Right lobe of liver (tissue), 6 donors: ENCODE measurements around the gene GALNT7. TPM values are rescaled to one million over a fixed set of nuclear protein-coding genes. Genes with fewer than 3 reads are reported as not detected.

Source experiments
- ATAC-seq, 4 donors: fragments of 200-7000 bp; cut with Tn5 transposase; one replicate each; pipeline ENCODE4 v1.9.1; 2020; ENCODE audit warnings: mild to moderate bottlenecking in 4 of 4, moderate library complexity in 4 of 4
- DNase-seq, 3 donors: peaks; one replicate each; pipeline ENCODE4 v3.0.0-alpha.2; 2020
- H3K27ac ChIP-seq, 3 donors: fragments of 200-600 bp; one replicate each; pipeline ENCODE4 v1.8.0; 2022
- H3K27me3 ChIP-seq, 2 donors: fragments of 200-600 bp; one replicate each; pipeline ENCODE4 v1.8.0; 2022
- H3K36me3 ChIP-seq, 4 donors: fragments of 200-600 bp; sonication (generic) in 1 of 4; one replicate each; pipeline versions ENCODE4 v1.5.1 to v1.8.0; 2017 to 2022; ENCODE audit warnings: control low read depth in 1 of 4
- H3K4me1 ChIP-seq, 4 donors: fragments of 200-600 bp; sonication (generic) in 1 of 4; one replicate each; pipeline versions ENCODE4 v1.5.1 to v1.8.0; 2017 to 2022; ENCODE audit warnings: control low read depth in 1 of 4
- H3K4me3 ChIP-seq, 3 donors: fragments of 200-600 bp; one replicate each; pipeline ENCODE4 v1.8.0; 2022
- H3K9me3 ChIP-seq, 4 donors: fragments of 200-600 bp; sonication (generic) in 1 of 4; one replicate each; pipeline versions ENCODE4 v1.5.1 to v1.8.0; 2017 to 2022; ENCODE audit warnings: control low read depth in 1 of 4
- POLR2A ChIP-seq: fragments of 450-650 bp; IDR thresholded peaks from one replicate; pipeline ENCODE4 v1.6.1; 2017; ENCODE audit warnings: antibody characterized with exemption, mild to moderate bottlenecking
- WGBS: methylation state at CpG from one replicate; pipeline ENCODE4 v1.1.6; 2018; ENCODE audit warnings: low coverage, low lambda C conversion rate; ENCODE audit not compliant: insufficient coverage; ENCODE audit errors: missing lambda C conversion rate; 5-methylcytosine and 5-hydroxymethylcytosine counted together
- intact Hi-C, 2 donors: fragments of 100-400 bp; cut with DNase I; formaldehyde crosslinking; loops; one replicate each; pipeline versions ENCODE4 v1.11.2 to v1.14.1; 2022
- total RNA-seq, 6 experiments: library from RNA; depleted of rRNA in 2 of 6; stranded (reverse); fragments of >200 nt in 2 of 6; fragmentation: NEBNext Ultra II Directional in 3 of 6; extraction: Animal tissue kit (Norgen Biotek cat#: 25700) in 3 of 6; gene quantifications; one replicate each; pipeline versions ENCODE4 v1.1.0 to v1.2.4, GENCODE V29; 2016 to 2023
- TF ChIP-seq, protein P1 (sequence below), 4 donors: fragments of 200-600 bp in 3 of 4; fragments of 450-650 bp in 1 of 4; IDR thresholded peaks; one replicate each; pipeline versions ENCODE4 v1.5.1 to v1.8.0; 2016 to 2022; ENCODE audit warnings: antibody characterized with exemption in 4 of 4, mild to moderate bottlenecking in 2 of 4
- donor health status: DM: no; HTN: yes; CAD: no.
- donor health status: DM: no; HTN: no; CAD: no.
- donor health status: DM: no; HTN: no; CAD: no.
- donor health status: DM: no; HTN: yes; CAD: no.
- donor health status: DM: no; HTN: yes; CAD: no.

GALNT7 gene
- total RNA-seq, 6 experiments from 2014 or later = 0.62 to 2.2 (median 1.4) TPM

- H3K27ac ChIP-seq = no peak overlapping the region
- H3K4me3 ChIP-seq = no peak overlapping the region
- DNase-seq (no peak), ATAC-seq (no peak)
- H3K4me1 ChIP-seq = peaks cover 0 to 14% (median 0%) of the 10 kb centered on the region in 4 donors
- intact Hi-C loops = no loop called here
- TF ChIP-seq POLR2A = no peak
- TF ChIP-seq, protein P1, sequence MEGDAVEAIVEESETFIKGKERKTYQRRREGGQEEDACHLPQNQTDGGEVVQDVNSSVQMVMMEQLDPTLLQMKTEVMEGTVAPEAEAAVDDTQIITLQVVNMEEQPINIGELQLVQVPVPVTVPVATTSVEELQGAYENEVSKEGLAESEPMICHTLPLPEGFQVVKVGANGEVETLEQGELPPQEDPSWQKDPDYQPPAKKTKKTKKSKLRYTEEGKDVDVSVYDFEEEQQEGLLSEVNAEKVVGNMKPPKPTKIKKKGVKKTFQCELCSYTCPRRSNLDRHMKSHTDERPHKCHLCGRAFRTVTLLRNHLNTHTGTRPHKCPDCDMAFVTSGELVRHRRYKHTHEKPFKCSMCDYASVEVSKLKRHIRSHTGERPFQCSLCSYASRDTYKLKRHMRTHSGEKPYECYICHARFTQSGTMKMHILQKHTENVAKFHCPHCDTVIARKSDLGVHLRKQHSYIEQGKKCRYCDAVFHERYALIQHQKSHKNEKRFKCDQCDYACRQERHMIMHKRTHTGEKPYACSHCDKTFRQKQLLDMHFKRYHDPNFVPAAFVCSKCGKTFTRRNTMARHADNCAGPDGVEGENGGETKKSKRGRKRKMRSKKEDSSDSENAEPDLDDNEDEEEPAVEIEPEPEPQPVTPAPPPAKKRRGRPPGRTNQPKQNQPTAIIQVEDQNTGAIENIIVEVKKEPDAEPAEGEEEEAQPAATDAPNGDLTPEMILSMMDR (IDR thresholded peaks at IDR 0.05) = no peak
- H3K36me3 ChIP-seq = no peaks in the 10 kb centered on the region
- no peaks in the 10 kb centered on the region for H3K9me3 ChIP-seq
- WGBS = 51% methylated on average over 8 of the region's 8 CpGs
- no peaks in the 10 kb centered on the region for H3K27me3 ChIP-seq
Measured at GRCh38 chr4:173171987-173172386, 3.4 kb downstream of the GALNT7 start.

GRCh38 chr4:173174184-173174583 lies 5.6 kb downstream of the GALNT7 start:
- no peaks in the 10 kb centered on the region for H3K9me3 ChIP-seq
- intact Hi-C loops = no loop called here
- ATAC-seq = no peak
- no peak overlapping the region for H3K4me3 ChIP-seq
- H3K27ac ChIP-seq = no peak overlapping the region
- peaks cover 0 to 7% (median 0%) of the 10 kb centered on the region in 4 donors for H3K4me1 ChIP-seq
- 100% methylated on average over 2 of the region's 2 CpGs for WGBS
- no peak for DNase-seq
- no peak for TF ChIP-seq POLR2A
- TF ChIP-seq, protein P1 (IDR thresholded peaks at IDR 0.05) = no peak
- H3K36me3 ChIP-seq = no peaks in the 10 kb centered on the region
- H3K27me3 ChIP-seq = no peaks in the 10 kb centered on the region

DNA sequence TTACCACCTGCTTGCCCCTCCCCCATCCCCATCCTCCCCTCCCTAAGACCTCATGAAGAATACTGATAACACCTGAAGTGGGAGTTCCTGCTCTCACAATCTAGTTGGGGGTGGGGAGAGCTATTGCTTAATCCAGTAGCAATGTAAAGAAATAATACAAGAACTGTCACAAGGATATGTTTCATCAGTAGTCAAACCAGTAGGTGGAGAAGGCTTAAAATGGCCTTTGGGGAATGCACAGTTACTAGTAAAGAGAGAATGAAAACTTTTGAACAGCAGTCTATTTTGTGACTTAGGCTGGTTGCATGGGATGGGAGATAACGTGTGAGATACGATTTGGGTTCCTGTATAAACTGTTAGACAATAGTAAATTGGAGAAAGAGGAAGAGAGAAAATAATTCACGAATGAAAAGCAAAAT lies 6.0 kb downstream of the GALNT7 start:
- Histone ChIP-seq H3K27ac (no peak overlapping the region), H3K4me3 (no peak overlapping the region), H3K27me3 (no peaks in the 10 kb centered on the region), H3K9me3 (no peaks in the 10 kb centered on the region), H3K36me3 (no peaks in the 10 kb centered on the region), H3K4me1 (peaks cover 0 to 2% (median 0%) of the 10 kb centered on the region in 4 donors)
- DNase-seq (no peak), ATAC-seq (no peak)
- intact Hi-C loops = no loop called here
- WGBS = 47% methylated on average over 3 of the region's 3 CpGs
- no peak for TF ChIP-seq POLR2A
- TF ChIP-seq, protein P1 (IDR thresholded peaks at IDR 0.05) = no peak

DNA sequence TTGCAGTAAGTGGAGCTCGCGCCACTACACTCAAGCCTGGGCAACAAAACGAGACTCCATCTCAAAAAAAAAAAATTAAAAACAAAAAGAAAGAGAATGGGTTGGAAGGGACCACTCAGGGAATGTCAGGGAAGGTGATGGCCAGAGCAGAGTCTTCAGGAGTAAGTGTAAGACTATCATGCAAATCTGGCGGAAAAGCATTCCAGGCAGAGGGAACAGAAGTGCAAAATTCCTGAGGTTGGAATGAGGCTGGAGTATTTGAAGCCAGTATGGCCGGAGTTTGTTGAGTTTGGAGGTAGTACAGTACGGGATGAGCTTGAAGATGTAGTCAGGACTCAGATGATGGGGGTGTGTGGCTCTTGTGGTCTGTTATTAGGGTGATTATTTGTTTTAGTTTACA lies 7.4 kb downstream of the GALNT7 start:
- no peaks in the 10 kb centered on the region for H3K27me3 ChIP-seq
- H3K4me3 ChIP-seq = no peak overlapping the region
- intact Hi-C loops = no loop called here
- TF ChIP-seq POLR2A = no peak
- TF ChIP-seq, protein P1 (IDR thresholded peaks at IDR 0.05) = no peak
- 91% methylated on average over 6 of the region's 6 CpGs for WGBS
- H3K9me3 ChIP-seq = no peaks in the 10 kb centered on the region
- no peak for ATAC-seq
- H3K4me1 ChIP-seq = no peaks in the 10 kb centered on the region
- DNase-seq = no peak
- H3K27ac ChIP-seq = no peak overlapping the region
- no peaks in the 10 kb centered on the region for H3K36me3 ChIP-seq

- no peak overlapping the region for H3K4me3 ChIP-seq
- H3K27me3 ChIP-seq = no peaks in the 10 kb centered on the region
- no peaks in the 10 kb centered on the region for H3K36me3 ChIP-seq
- WGBS = 55% methylated on average over 3 of the region's 3 CpGs
- intact Hi-C loops = no loop called here
- TF ChIP-seq POLR2A = no peak
- TF ChIP-seq, protein P1 (IDR thresholded peaks at IDR 0.05) = no peak
- ATAC-seq = no peak
- no peaks in the 10 kb centered on the region for H3K9me3 ChIP-seq
- DNase-seq = no peak
- H3K4me1 ChIP-seq = no peaks in the 10 kb centered on the region
- no peak overlapping the region for H3K27ac ChIP-seq
Measured at GRCh38 chr4:173177232-173177631, 8.6 kb downstream of the GALNT7 start.
